ENCODE results near the gene LMTK3.

Gene LMTK3

DNA sequence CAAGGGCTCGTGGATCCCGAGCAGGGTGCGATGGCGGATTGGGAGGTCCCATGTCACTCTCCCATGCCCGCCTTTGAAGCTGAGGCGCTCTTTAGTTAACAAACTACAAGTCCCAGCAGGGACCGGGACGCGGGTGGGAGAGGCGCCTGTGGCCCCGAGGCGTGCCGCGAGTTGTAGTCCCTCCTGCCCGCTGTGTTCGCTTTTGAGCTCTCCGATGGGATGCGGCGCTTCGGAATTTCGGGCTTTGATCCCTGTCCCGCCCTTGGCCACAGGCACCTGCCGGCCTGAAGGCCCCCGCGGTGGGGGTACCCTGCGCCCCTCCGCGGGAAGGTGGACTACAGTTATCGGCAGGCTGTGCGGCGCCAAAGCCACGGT is 31.5 kb downstream of the LMTK3 start:
- H3K9me2 ChIP-seq (replicated peaks; ENCODE audit: control insufficient read depth, low read length) = no peaks in the 10 kb centered on the region
- no peak for TF ChIP-seq EZH2phosphoT487 (IDR thresholded peaks at IDR 0.05; ENCODE audit: borderline replicate concordance, low read length)
- TF ChIP-seq, protein P1, sequence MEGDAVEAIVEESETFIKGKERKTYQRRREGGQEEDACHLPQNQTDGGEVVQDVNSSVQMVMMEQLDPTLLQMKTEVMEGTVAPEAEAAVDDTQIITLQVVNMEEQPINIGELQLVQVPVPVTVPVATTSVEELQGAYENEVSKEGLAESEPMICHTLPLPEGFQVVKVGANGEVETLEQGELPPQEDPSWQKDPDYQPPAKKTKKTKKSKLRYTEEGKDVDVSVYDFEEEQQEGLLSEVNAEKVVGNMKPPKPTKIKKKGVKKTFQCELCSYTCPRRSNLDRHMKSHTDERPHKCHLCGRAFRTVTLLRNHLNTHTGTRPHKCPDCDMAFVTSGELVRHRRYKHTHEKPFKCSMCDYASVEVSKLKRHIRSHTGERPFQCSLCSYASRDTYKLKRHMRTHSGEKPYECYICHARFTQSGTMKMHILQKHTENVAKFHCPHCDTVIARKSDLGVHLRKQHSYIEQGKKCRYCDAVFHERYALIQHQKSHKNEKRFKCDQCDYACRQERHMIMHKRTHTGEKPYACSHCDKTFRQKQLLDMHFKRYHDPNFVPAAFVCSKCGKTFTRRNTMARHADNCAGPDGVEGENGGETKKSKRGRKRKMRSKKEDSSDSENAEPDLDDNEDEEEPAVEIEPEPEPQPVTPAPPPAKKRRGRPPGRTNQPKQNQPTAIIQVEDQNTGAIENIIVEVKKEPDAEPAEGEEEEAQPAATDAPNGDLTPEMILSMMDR (IDR thresholded peaks at IDR 0.05; ENCODE audit: low read depth, low read length, poor library complexity, severe bottlenecking) = no peak
- H3K4me3 ChIP-seq (ENCODE audit: low read length) = no peak overlapping the region
- H3K79me2 ChIP-seq (ENCODE audit: control insufficient read depth, low read length) = no peaks in the 10 kb centered on the region
- peaks cover 5% of the 10 kb centered on the region; the same call in 1 of the 2 replicates for H3F3A ChIP-seq (ENCODE audit: control insufficient read depth, insufficient read depth)
- no peaks in the 10 kb centered on the region for H3K9me3 ChIP-seq (ENCODE audit: control insufficient read depth, insufficient read depth, low read length)
- no peaks in the 10 kb centered on the region for H4K20me1 ChIP-seq (ENCODE audit: control insufficient read depth, insufficient read depth, low read depth, low read length)
- no peaks in the 10 kb centered on the region for H3K27me3 ChIP-seq (ENCODE audit: control insufficient read depth, low read length)
- peak overlapping the region; percentile 26; the same call in 1 of the 2 replicates for H3K4me2 ChIP-seq (ENCODE audit: low read length)
- peaks cover 10% of the 10 kb centered on the region for H3K36me3 ChIP-seq (ENCODE audit: control insufficient read depth, low read length)
- H3K4me1 ChIP-seq (ENCODE audit: control insufficient read depth, low read length) = peaks cover 6% of the 10 kb centered on the region; the same call in 1 of the 2 replicates
- H3K27ac ChIP-seq (ENCODE audit: low read depth, low read length) = no peak overlapping the region

DNA sequence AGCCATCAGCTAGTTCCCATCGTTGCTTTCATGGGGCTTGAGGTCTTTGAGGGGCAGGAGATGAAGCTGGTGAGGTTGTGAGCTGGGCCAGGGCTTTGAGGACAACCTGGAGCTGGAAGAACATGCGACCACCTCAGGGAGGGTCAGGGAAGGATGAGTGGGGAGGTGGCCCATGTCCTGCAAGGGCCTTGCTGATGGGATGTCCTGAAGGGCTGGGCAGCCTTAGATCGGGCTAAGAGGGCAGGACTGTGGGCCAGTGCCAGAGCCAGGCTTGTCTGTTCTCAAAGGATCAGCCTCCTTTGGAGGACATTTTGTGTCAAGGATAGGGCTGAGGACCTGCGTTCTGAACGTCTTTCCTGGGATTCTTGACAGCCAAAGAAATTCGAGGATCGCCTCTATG is 31.9 kb downstream of the LMTK3 start:
- Histone ChIP-seq H3K27me3 (ENCODE audit: control insufficient read depth, low read length) (no peaks in the 10 kb centered on the region), H3K4me1 (ENCODE audit: control insufficient read depth, low read length) (peaks cover 6% of the 10 kb centered on the region; the same call in 1 of the 2 replicates), H3K4me3 (ENCODE audit: low read length) (no peak overlapping the region), H3K9me3 (ENCODE audit: control insufficient read depth, insufficient read depth, low read length) (no peaks in the 10 kb centered on the region), H3F3A (ENCODE audit: control insufficient read depth, insufficient read depth) (peaks cover 5% of the 10 kb centered on the region; the same call in 1 of the 2 replicates), H3K79me2 (ENCODE audit: control insufficient read depth, low read length) (no peaks in the 10 kb centered on the region), H4K20me1 (ENCODE audit: control insufficient read depth, insufficient read depth, low read depth, low read length) (no peaks in the 10 kb centered on the region), H3K27ac (ENCODE audit: low read depth, low read length) (no peak overlapping the region), H3K36me3 (ENCODE audit: control insufficient read depth, low read length) (peaks cover 15% of the 10 kb centered on the region), H3K4me2 (ENCODE audit: low read length) (no peak overlapping the region), H3K9me2 (replicated peaks; ENCODE audit: control insufficient read depth, low read length) (no peaks in the 10 kb centered on the region)
- TF ChIP-seq EZH2phosphoT487 (IDR thresholded peaks at IDR 0.05; ENCODE audit: borderline replicate concordance, low read length) = no peak

DNA sequence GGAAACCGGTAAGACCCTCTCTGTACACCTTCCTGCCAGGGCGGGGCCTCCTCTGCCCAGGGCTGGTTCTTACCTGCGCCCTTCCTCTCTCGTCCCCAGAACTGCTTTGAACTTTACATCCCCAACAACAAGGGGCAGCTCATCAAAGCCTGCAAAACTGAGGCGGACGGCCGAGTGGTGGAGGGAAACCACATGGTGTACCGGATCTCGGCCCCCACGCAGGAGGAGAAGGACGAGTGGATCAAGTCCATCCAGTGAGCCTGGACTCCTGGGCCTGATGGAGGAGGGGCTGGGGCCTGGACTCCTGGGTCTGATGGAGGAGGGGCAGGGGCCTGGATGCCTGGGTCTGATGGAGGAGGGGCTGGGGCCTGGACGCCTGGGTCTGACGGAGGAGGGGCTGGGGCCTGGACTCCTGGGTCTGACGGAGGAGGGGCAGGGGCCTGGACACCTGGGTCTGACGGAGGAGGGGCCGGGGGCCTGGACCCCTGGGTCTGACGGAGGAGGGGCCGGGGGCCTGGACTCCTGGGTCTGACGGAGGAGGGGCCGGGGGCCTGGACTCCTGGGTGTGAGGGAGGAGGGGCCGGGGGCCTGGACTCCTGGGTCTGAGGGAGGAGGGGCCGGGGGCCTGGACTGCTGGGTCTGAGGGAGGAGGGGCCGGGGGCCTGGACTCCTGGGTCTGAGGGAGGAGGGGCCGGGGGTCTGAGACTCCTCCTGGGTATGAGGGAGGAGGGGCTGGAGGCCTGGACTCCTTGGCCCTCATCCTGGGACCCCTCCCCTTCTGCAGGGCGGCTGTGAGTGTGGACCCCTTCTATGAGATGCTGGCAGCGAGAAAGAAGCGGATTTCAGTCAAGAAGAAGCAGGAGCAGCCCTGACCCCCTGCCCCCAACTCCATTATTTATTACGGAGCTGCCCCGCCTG is 33.0 kb downstream of the LMTK3 start:
- H3K36me3 ChIP-seq (ENCODE audit: control insufficient read depth, low read length) = peaks cover 25% of the 10 kb centered on the region
- TF ChIP-seq EZH2phosphoT487 (IDR thresholded peaks at IDR 0.05; ENCODE audit: borderline replicate concordance, low read length) = no peak
- TF ChIP-seq, protein P1 (IDR thresholded peaks at IDR 0.05; ENCODE audit: low read depth, low read length, poor library complexity, severe bottlenecking) = no peak
- no peaks in the 10 kb centered on the region for H3K9me3 ChIP-seq (ENCODE audit: control insufficient read depth, insufficient read depth, low read length)
- no peaks in the 10 kb centered on the region for H3K9me2 ChIP-seq (replicated peaks; ENCODE audit: control insufficient read depth, low read length)
- no peak overlapping the region for H3K27ac ChIP-seq (ENCODE audit: low read depth, low read length)
- H4K20me1 ChIP-seq (ENCODE audit: control insufficient read depth, insufficient read depth, low read depth, low read length) = no peaks in the 10 kb centered on the region
- no peak overlapping the region for H3K4me3 ChIP-seq (ENCODE audit: low read length)
- H3K4me1 ChIP-seq (ENCODE audit: control insufficient read depth, low read length) = peaks cover 6% of the 10 kb centered on the region; the same call in 1 of the 2 replicates
- H3K4me2 ChIP-seq (ENCODE audit: low read length) = no peak overlapping the region
- H3K27me3 ChIP-seq (ENCODE audit: control insufficient read depth, low read length) = no peaks in the 10 kb centered on the region
- H3K79me2 ChIP-seq (ENCODE audit: control insufficient read depth, low read length) = no peaks in the 10 kb centered on the region
- H3F3A ChIP-seq (ENCODE audit: control insufficient read depth, insufficient read depth) = peaks cover 5% of the 10 kb centered on the region; the same call in 1 of the 2 replicates
